GM12872 (cell line): Measurements from ENCODE around the gene FAM240A.

Source experiments
- TF ChIP-seq, protein P1 (sequence below): IDR thresholded peaks from 3 replicates; pipeline ENCODE4 v1.5.1; 2011; ENCODE audit warnings: low read depth, mild to moderate bottlenecking, low read length, moderate library complexity; ENCODE audit not compliant: insufficient read depth

Gene FAM240A

GRCh38 chr3:46624975-46625490, 12.7 kb downstream of the FAM240A start:
- TF ChIP-seq, protein P1, sequence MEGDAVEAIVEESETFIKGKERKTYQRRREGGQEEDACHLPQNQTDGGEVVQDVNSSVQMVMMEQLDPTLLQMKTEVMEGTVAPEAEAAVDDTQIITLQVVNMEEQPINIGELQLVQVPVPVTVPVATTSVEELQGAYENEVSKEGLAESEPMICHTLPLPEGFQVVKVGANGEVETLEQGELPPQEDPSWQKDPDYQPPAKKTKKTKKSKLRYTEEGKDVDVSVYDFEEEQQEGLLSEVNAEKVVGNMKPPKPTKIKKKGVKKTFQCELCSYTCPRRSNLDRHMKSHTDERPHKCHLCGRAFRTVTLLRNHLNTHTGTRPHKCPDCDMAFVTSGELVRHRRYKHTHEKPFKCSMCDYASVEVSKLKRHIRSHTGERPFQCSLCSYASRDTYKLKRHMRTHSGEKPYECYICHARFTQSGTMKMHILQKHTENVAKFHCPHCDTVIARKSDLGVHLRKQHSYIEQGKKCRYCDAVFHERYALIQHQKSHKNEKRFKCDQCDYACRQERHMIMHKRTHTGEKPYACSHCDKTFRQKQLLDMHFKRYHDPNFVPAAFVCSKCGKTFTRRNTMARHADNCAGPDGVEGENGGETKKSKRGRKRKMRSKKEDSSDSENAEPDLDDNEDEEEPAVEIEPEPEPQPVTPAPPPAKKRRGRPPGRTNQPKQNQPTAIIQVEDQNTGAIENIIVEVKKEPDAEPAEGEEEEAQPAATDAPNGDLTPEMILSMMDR = no peak

GRCh38 chr3:46626039-46626438, 13.7 kb downstream of the FAM240A start:
- TF ChIP-seq, protein P1 = no peak

GRCh38 chr3:46627078-46627477, 14.8 kb downstream of the FAM240A start:
- TF ChIP-seq, protein P1 = no peak

DNA sequence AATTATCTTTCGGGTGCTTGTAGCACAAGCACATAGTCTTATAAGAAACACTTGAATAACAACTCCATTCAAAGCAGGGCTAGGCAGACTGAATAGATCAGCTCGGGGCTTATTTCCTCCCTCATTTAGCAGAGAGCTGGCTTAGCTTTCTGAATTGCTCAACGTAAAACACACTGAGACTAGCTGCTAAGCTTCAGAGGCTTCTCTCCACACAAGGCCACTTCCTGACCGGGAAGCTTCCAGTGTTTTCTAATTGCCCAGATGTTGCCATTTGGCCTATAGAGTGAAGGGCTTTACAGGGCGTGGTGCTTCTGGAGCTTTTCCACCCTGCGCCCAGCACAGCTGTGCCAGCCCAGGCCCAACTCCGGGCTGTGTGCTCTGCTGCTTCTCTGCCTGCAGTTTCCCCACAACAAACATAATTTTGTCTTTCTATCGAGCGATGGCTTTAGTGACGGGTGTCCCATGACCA, 16.6 kb downstream of the FAM240A start:
- TF ChIP-seq, protein P1 = no peak

DNA sequence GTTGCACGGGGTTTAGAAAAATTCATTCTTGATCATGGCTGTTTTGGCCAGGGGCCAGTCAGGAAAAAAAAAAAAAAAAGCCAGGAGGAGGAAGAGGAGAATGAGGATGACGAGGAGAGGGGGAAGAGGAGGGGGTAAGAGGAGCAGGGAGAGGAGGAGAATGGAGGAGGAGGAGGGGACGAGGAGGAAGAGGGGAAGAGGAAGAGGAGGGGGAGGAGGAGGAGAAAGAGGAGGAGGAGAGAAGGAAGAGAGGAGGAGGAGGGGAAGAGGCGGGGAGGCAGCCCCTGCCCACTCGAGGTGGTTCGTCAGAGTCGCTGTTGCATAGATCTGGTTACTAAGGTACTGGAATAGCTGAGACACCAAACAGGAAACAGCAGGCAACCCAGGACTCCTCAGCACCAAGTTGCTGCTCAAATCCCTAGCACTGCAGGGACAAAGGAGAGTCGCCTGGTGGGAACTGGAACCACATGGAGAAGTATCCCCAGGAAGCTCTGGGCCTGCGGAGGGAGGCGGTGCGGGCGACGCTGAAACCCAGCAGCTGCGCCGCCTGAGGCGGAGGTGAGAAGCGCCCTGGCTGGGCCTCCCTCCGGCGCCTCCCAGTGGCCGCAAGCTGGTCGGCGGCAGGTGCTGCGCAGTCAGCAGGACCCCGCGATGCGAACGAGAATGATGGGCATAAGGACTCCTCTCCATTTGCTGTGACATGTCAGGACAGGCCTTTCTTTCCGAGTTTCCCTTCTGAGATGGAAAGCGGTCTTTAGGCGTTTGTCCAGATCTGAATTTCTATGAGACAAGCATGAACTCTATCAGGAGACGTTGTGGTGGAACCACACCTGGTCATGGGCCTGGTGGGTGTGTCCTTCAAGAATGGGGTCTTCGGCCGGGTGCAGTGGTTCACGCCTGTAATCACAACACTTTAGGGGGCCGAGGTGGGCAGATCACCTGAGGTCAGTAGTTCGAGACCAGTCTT, 17.5 kb downstream of the FAM240A start:
- TF ChIP-seq, protein P1 = peak; percentile 100

- TF ChIP-seq, protein P1 = no peak
Measured at GRCh38 chr3:46632792-46633191, 20.5 kb downstream of the FAM240A start.

DNA sequence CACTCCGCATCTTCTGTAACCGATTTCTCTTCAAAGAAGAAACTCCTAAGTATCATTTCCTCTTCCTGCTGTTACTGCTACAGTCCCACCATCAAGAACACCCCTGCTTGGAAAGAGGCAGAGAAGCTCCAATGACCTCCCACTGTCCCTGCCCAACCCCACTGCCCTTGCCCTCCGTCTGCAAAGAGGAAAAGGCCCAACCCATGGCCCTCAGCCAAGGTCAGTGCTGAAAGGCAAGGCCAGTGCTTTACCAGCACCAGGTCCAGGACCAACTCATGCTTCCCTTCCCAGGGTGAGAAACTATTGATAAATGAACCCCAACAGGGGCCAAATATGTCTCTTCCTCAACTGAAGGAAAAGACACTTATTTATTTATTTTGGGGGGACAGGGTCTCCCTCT, 22.5 kb downstream of the FAM240A start:
- TF ChIP-seq, protein P1 = no peak
